ENCODE results near the gene FBL.
A peak's percentile ranks its signal among the peaks of the same experiment; 100 is the strongest.

FBL gene

GRCh38 chr19:39833160-39833463 is 13.1 kb downstream of the FBL start:
- DNase-seq (ENCODE audit: low read depth), result no peak
- TF ChIP-seq CTCF (IDR thresholded peaks at IDR 0.05; ENCODE audit: control insufficient read depth, insufficient read depth, low read depth, low read length, missing control alignments), result no peak
- peak overlapping the region; percentile 71 for H3K4me3 ChIP-seq (ENCODE audit: control insufficient read depth, low read depth, low read length)

GRCh38 chr19:39832341-39833083 is 13.7 kb downstream of the FBL start:
- TF ChIP-seq CTCF (IDR thresholded peaks at IDR 0.05; ENCODE audit: control insufficient read depth, insufficient read depth, low read depth, low read length, missing control alignments), result no peak
- H3K4me3 ChIP-seq (ENCODE audit: control insufficient read depth, low read depth, low read length), result peak overlapping the region; percentile 71
- DNase-seq (ENCODE audit: low read depth), result no peak

- DNase-seq (ENCODE audit: low read depth), result no peak
- TF ChIP-seq CTCF (IDR thresholded peaks at IDR 0.05; ENCODE audit: control insufficient read depth, insufficient read depth, low read depth, low read length, missing control alignments), result no peak
Observed at GRCh38 chr19:39831679-39832078, 14.5 kb downstream of the FBL start.

GRCh38 chr19:39830847-39831246 is 15.3 kb downstream of the FBL start:
- DNase-seq (ENCODE audit: low read depth), result no peak
- TF ChIP-seq CTCF (IDR thresholded peaks at IDR 0.05; ENCODE audit: control insufficient read depth, insufficient read depth, low read depth, low read length, missing control alignments), result no peak
- H3K4me3 ChIP-seq (ENCODE audit: control insufficient read depth, low read depth, low read length), result no peak overlapping the region

More at GRCh38 chr19:39831679-39832078, 14.5 kb downstream of the FBL start:
- no peak overlapping the region for H3K4me3 ChIP-seq (ENCODE audit: control insufficient read depth, low read depth, low read length)

- H3K4me3 ChIP-seq (ENCODE audit: control insufficient read depth, low read depth, low read length), result no peak overlapping the region
- no peak for DNase-seq (ENCODE audit: low read depth)
- no peak for TF ChIP-seq CTCF (IDR thresholded peaks at IDR 0.05; ENCODE audit: control insufficient read depth, insufficient read depth, low read depth, low read length, missing control alignments)
Observed at GRCh38 chr19:39830406-39830805, 15.8 kb downstream of the FBL start.

GRCh38 chr19:39829702-39830275 is 16.4 kb downstream of the FBL start:
- DNase-seq (ENCODE audit: low read depth), result no peak
- no peak for TF ChIP-seq CTCF (IDR thresholded peaks at IDR 0.05; ENCODE audit: control insufficient read depth, insufficient read depth, low read depth, low read length, missing control alignments)
- no peak overlapping the region for H3K4me3 ChIP-seq (ENCODE audit: control insufficient read depth, low read depth, low read length)
